OCI-M2 (cell line): ENCODE measurements around the gene LETM1.

ENCODE experiments used
- DNase-seq: peaks from one replicate; lab custom pipeline; 2025; ENCODE audit not compliant: unreplicated experiment; lab: John Stamatoyannopoulos, UW

LETM1 gene

GRCh38 chr4:1830234-1830633 lies 25.7 kb downstream of the LETM1 start:
- no peak for DNase-seq

DNA sequence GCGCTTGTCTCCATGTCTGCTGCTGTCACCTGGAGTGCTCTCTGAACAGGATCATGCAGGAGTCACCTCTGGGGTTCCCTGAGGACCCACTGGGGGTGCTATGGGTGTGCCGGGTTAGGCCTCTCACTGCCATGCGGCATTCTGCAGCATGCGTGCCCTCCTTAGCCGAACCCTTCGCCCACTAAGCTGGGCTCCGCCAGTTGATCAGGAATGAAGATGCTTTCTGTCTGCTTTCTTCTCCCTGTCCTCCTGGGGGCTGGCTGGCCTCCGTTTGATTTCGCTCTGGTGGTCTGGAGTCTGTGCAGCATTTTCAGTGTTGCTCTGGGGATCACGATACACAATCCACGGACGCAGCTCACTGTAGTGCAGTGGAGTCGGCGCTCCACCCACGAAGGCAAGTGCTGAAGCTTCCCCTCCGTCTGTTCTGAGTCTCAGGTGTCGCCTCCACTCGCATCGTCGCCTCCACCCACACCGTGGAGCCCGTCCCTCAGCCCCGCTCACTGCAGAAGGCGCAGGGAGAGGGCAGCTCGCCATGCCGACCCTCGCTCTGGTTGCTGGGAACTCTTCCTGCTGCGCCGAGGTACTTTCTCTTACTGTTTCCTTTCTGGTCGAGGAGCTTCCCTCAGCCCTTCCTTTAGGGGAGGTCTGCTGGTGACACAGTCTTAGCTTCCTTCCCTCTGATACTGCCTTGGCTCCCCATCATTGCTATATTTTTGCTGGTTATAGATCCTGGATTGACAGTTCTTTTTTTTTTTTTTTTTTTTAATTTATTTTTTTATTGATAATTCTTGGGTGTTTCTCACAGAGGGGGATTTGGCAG lies 29.2 kb downstream of the LETM1 start:
- no peak for DNase-seq

GRCh38 chr4:1825326-1825725 lies 30.6 kb downstream of the LETM1 start:
- DNase-seq, result no peak

GRCh38 chr4:1824746-1825145 lies 31.2 kb downstream of the LETM1 start:
- DNase-seq, result no peak

DNA sequence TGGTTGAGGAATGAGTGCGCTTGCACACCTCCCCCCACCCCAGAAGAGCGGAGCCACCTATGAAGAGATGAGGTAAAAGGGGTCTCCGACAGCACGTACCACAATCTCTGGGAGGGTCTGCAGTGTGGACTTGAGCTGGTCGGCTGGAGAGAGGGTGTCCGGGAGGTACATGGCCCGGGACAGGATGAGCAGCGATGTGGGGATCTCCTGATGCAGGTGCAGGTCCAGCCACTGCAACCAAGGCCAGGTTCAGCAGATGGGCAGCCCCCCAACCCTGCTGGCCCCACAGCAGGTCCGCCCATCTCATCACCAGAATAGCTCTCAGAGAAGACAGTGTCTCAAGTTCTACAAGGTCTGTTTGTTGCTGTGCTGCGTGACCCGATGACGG lies 32.4 kb downstream of the LETM1 start:
- DNase-seq, result no peak

- no peak for DNase-seq
Measured at GRCh38 chr4:1822568-1823544, 33.1 kb downstream of the LETM1 start.

GRCh38 chr4:1821679-1822567 lies 34.0 kb downstream of the LETM1 start:
- DNase-seq, result no peak

DNA sequence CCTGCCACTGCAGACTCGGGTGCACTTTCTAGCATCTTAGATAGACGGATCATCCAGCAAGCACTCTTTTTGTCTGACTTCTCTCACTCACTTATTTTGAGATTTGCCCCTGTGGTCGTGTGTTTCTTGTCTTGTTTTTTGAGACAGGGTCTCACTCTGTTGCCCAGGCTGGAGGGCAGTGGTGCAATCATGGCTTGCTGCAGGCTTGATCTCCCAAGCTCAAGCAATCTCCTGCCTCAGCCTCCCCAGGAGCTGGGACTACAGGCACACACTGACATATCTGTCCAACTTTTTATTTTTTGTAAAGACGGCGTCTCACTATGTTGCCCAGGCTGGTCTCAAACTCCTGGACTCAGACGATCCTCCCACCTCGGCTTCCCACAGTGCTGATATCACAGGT lies 36.1 kb downstream of the LETM1 start:
- no peak for DNase-seq

- DNase-seq, result no peak
Measured at GRCh38 chr4:1819284-1819683, 36.7 kb downstream of the LETM1 start.

GRCh38 chr4:1815997-1816860 lies 39.7 kb downstream of the LETM1 start:
- no peak for DNase-seq

- DNase-seq, result no peak
Measured at GRCh38 chr4:1815096-1815996, 40.6 kb downstream of the LETM1 start.

DNA sequence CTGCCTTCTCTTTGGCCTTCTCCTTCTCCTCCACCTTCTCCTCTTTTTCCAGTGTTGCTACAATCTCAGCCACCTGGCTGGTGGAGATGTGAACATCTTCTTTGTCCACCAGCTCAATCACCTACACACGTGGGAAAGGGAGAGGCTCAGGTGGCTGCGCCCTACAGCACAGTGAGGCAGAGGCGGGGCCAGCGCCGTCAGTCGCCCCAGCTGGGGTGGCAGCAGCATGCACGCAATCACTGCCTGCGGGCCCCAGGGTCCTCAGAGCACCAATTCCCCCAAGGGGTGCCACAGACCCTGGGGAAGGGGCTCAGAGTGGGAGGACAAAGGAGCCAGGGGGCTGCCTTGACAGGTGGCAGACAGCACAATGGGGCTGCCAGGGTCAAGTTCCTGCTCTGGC lies 41.5 kb downstream of the LETM1 start:
- DNase-seq, result no peak

GRCh38 chr4:1813915-1814314 lies 42.0 kb downstream of the LETM1 start:
- no peak for DNase-seq

DNA sequence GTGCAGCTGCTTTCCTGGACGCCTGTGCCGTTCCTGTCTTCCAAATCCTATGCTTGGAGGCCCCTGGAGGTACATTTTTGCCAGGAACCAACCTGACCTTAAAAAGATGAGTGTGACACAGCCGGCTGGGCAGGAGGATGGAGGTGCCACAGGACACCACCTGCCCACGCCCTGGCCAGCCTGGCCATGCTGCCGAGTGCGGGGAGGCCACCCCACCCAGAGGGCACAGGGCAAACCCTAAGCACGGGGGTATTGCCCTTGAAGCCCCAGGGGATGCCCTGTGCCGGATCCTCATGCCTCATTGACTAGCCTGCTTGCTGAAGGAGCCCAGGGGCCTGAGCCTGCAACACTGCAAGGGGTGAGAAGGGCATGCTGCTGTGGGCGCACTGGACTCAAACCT lies 42.7 kb downstream of the LETM1 start:
- no peak for DNase-seq

DNA sequence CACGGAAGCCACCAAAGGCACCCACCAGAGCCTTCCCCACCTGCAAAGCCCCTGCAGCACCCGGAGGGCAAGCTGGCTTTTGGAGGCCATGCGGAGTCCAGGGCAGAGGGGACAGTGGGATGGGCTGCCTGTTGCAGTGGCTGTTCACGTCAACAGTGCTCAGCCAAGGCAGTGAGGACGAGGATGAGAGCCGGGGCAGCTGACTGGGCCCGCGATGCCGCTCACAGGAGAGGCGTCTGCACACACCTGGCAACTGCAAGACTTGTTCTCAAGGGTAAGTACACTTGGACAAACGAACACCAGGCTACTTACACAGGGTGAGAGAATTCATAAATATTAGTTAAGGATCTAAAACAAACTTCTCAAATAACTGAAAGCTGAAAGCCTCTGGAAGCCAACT lies 43.2 kb downstream of the LETM1 start:
- no peak for DNase-seq

- no peak for DNase-seq
Measured at GRCh38 chr4:1810765-1811164, 45.2 kb downstream of the LETM1 start.

DNA sequence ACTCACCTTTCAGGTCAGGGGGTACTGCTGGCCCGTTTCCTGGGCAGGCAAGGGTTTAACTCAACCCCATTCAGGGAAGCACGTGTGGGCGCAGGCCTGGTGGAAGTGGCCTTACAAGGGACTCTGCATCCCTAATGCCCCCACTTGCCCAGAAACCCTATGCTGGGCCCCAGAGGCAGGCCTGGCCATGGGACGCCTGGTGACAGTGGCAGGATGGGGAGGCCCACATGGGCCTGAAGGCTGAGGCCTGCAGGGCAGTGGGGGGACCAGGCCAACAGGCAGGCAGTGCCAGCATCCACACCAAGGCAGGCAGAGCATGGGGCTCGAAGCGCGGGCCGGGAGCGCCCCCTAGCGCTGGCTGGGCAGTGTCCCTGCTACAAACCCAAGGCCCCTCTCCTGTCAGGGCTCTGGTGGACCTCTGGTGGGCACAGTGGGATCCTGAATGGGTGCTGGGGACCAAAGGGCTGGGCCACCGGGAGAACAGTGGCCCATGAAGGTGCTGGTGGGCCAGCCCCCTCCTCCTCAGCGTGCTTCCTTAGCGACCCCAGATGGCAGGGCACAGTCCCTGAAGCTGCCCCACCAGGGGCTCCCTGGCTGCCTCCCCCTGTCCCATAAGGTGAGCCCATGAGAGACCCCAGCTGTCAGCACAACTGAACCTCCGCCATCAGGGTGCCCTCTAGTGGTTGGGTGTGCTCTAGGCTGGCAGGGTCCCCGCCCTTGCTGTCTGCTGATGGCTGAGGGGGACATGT lies 46.0 kb downstream of the LETM1 start:
- peak; percentile 40 for DNase-seq
